DMS53 (cell line): ENCODE data around the gene RBM11.

Experiments
- DNase-seq: peaks from one replicate; lab custom pipeline; 2025; lab: John Stamatoyannopoulos, UW

RBM11 gene

GRCh38 chr21:14215971-14216641 is at the start of gene RBM11:
Gene RBM11, plus strand, starts transcription at chr21:14216157. Its CDS starts 30 bp downstream, at chr21:14216187.
- peak; percentile 92 for DNase-seq

- DNase-seq: peak; percentile 91
These were observed 49.3 kb upstream of the RBM11 start for GRCh38 chr21:14166463-14167223.

- DNase-seq: no peak
These were observed 9.7 kb upstream of the RBM11 start for GRCh38 chr21:14206222-14206621.

GRCh38 chr21:14210738-14211137 is 5.2 kb upstream of the RBM11 start, which contains the start of gene LIPI:
Gene LIPI, minus strand, starts transcription at chr21:14210955. Its CDS starts 110 bp downstream, at chr21:14210845.
- DNase-seq: no peak

GRCh38 chr21:14213164-14213563 is 2.8 kb upstream of the RBM11 start:
- DNase-seq: no peak

GRCh38 chr21:14223365-14223764 is 7.4 kb downstream of the RBM11 start:
- DNase-seq: no peak

GRCh38 chr21:14229399-14229798 is 13.4 kb downstream of the RBM11 start:
- no peak for DNase-seq

GRCh38 chr21:14235101-14235500 is 19.1 kb downstream of the RBM11 start:
- DNase-seq: no peak

GRCh38 chr21:14236180-14236579 is 20.2 kb downstream of the RBM11 start:
- DNase-seq: no peak

- no peak for DNase-seq
These were observed 23.3 kb downstream of the RBM11 start for GRCh38 chr21:14239281-14239680.

- peak; percentile 3 for DNase-seq
These were observed 25.3 kb downstream of the RBM11 start for GRCh38 chr21:14241297-14241696.

- DNase-seq: no peak
These were observed 27.5 kb downstream of the RBM11 start for GRCh38 chr21:14243461-14243860.

- no peak for DNase-seq
These were observed 27.9 kb downstream of the RBM11 start for GRCh38 chr21:14243874-14244273.

GRCh38 chr21:14244911-14245310 is 29.0 kb downstream of the RBM11 start:
- no peak for DNase-seq

GRCh38 chr21:14245711-14246110 is 29.8 kb downstream of the RBM11 start:
- no peak for DNase-seq

- no peak for DNase-seq
These were observed 35.4 kb downstream of the RBM11 start for GRCh38 chr21:14251336-14251735.

GRCh38 chr21:14259747-14260146 is 43.8 kb downstream of the RBM11 start:
- DNase-seq: peak; percentile 71

GRCh38 chr21:14260174-14260764 is 44.3 kb downstream of the RBM11 start:
- no peak for DNase-seq

- DNase-seq: no peak
These were observed 46.1 kb downstream of the RBM11 start for GRCh38 chr21:14262039-14262438.

- DNase-seq: no peak
These were observed 47.9 kb downstream of the RBM11 start for GRCh38 chr21:14263879-14264278.

GRCh38 chr21:14265023-14265422 is 49.1 kb downstream of the RBM11 start:
- no peak for DNase-seq

- no peak for DNase-seq
These were observed 51.1 kb downstream of the RBM11 start for GRCh38 chr21:14267076-14267475.

GRCh38 chr21:14270631-14271030 is 54.7 kb downstream of the RBM11 start:
- no peak for DNase-seq
